Endodermal cell (in vitro differentiated cells): ENCODE data around the gene A4GALT. TPM values are rescaled to one million over a fixed set of nuclear protein-coding genes. Genes with fewer than 3 reads are reported as not detected.
"Not testable (repeated sequence)": the region's sequence is repeated elsewhere in the genome, so short reads cannot be mapped to it uniquely, and the experiment has no call there.

ENCODE experiments used
- DNase-seq: peaks from one replicate; pipeline ENCODE4 v3.0.0-alpha.2; 2017
- H3K27ac ChIP-seq: 2 replicates; pipeline ENCODE4 v1.5.1; 2013; ENCODE audit warnings: mild to moderate bottlenecking, low read depth, low read length, moderate library complexity
- H3K27me3 ChIP-seq: 2 replicates; pipeline ENCODE4 v1.6.1; 2013; ENCODE audit warnings: mild to moderate bottlenecking, low read length, moderate library complexity; ENCODE audit not compliant: insufficient read depth, control insufficient read depth, poor library complexity, severe bottlenecking
- H3K36me3 ChIP-seq: 2 replicates; pipeline ENCODE4 v1.7.0; 2013; ENCODE audit warnings: mild to moderate bottlenecking, low read length, moderate library complexity; ENCODE audit not compliant: control insufficient read depth, insufficient read depth
- H3K4me1 ChIP-seq: one replicate; pipeline ENCODE4 v1.7.0; 2013; ENCODE audit warnings: low read length; ENCODE audit not compliant: control insufficient read depth, insufficient read depth
- H3K4me3 ChIP-seq: 2 replicates; pipeline ENCODE4 v1.5.1; 2013; ENCODE audit warnings: mild to moderate bottlenecking, low read length, moderate library complexity
- H3K9ac ChIP-seq: 2 replicates; pipeline ENCODE4 v1.6.1; 2013; ENCODE audit warnings: mild to moderate bottlenecking, low read length, moderate library complexity; ENCODE audit not compliant: poor library complexity, severe bottlenecking; ENCODE audit errors: extremely low read depth
- H3K9me3 ChIP-seq: 2 replicates; pipeline ENCODE4 v1.6.1; 2013; ENCODE audit warnings: mild to moderate bottlenecking, low read length, moderate library complexity; ENCODE audit not compliant: control insufficient read depth
- H3K27ac Mint-ChIP-seq: 2 replicates; pipeline ENCODE4 v1.8.0; 2020; ENCODE audit warnings: mixed read lengths
- H3K27me3 Mint-ChIP-seq: 2 replicates; pipeline ENCODE4 v1.8.0; 2021; ENCODE audit warnings: mild to moderate bottlenecking, mixed read lengths; ENCODE audit not compliant: insufficient read depth
- H3K36me3 Mint-ChIP-seq: 2 replicates; pipeline ENCODE4 v1.8.0; 2020; ENCODE audit warnings: low read depth, mixed read lengths
- H3K4me1 Mint-ChIP-seq: 2 replicates; pipeline ENCODE4 v1.8.0; 2020; ENCODE audit warnings: mixed read lengths
- H3K4me3 Mint-ChIP-seq: 2 replicates; pipeline ENCODE4 v1.8.0; 2020; ENCODE audit warnings: mild to moderate bottlenecking, moderate library complexity, mixed read lengths
- H3K9me3 Mint-ChIP-seq: 2 replicates; pipeline ENCODE4 v1.8.0; 2020; ENCODE audit warnings: mild to moderate bottlenecking, mixed read lengths
- CTCF ChIP-seq: fragments of 200-600 bp; sonication (generic); conservative IDR thresholded peaks from 2 replicates; pipeline ENCODE4 v1.5.0; 2021; ENCODE audit warnings: antibody characterized with exemption, mild to moderate bottlenecking
- WGBS, 2 experiments: methylation state at CpG; one replicate each; pipeline versions ENCODE4 v1.1.5 to v1.1.7; 2013; ENCODE audit warnings: missing lambda C conversion rate in 2 of 2, mixed read lengths in 1 of 2; ENCODE audit not compliant: insufficient coverage in 1 of 2, insufficient read length in 1 of 2; 5-methylcytosine and 5-hydroxymethylcytosine counted together
- total RNA-seq, 2 donors: library from RNA; stranded (reverse); fragmentation: NEBNext Ultra II Directional in 1 of 2; extraction: Animal tissue kit (Norgen Biotek cat#: 25700) in 1 of 2; gene quantifications; 2 replicates in 1 of 2; 3 replicates in 1 of 2; pipeline ENCODE4 v1.2.1, GENCODE V29; 2021

The A4GALT gene
- total RNA-seq, 2 donors from 2014 or later: 5.3 to 7.7 TPM

DNA sequence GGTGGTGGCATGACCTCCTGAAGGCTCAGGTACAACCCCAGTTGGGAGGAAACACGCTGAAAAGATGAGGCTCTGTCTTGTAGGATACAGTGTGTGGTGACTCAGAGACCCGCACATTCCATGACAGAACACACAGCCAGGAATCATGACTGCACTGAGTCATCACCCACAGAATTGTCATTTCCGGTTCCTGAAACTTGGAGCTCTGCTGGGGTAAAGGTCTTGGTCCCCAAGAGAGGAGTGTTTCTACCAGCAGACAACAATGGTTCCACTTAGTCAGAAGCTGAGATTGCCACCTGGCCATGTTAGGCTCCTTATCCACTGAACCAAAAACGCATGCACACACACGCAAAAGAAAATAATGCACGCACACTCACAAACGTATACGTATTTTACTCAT lies 40.0 kb downstream of the A4GALT start:
- no peak overlapping the region for H3K27ac Mint-ChIP-seq
- Histone ChIP-seq H3K4me3 (no peak overlapping the region), H3K36me3 (no peaks in the 10 kb centered on the region), H3K4me1 (no peaks in the 10 kb centered on the region), H3K9ac (no peak overlapping the region), H3K27me3 (no peaks in the 10 kb centered on the region), H3K27ac (no peak overlapping the region), H3K9me3 (peaks cover 16% of the 10 kb centered on the region)
- no peaks in the 10 kb centered on the region for H3K4me1 Mint-ChIP-seq
- peaks cover 19% of the 10 kb centered on the region for H3K9me3 Mint-ChIP-seq
- H3K36me3 Mint-ChIP-seq: no peaks in the 10 kb centered on the region
- no peak for TF ChIP-seq CTCF
- DNase-seq: no peak
- 89 to 93% methylated on average over 6 to 8 of the region's 8 CpGs for WGBS, 2 experiments
- H3K27me3 Mint-ChIP-seq: peaks cover 17% of the 10 kb centered on the region
- no peak overlapping the region for H3K4me3 Mint-ChIP-seq

- TF ChIP-seq CTCF: no peak
- Histone ChIP-seq H3K36me3 (no peaks in the 10 kb centered on the region), H3K27me3 (no peaks in the 10 kb centered on the region), H3K27ac (no peak overlapping the region), H3K4me1 (no peaks in the 10 kb centered on the region), H3K9ac (no peak overlapping the region), H3K9me3 (peaks cover 16% of the 10 kb centered on the region), H3K4me3 (no peak overlapping the region)
- H3K36me3 Mint-ChIP-seq: no peaks in the 10 kb centered on the region
- H3K4me1 Mint-ChIP-seq: no peaks in the 10 kb centered on the region
- DNase-seq: no peak
- H3K27me3 Mint-ChIP-seq: peaks cover 17% of the 10 kb centered on the region
- no peak overlapping the region for H3K4me3 Mint-ChIP-seq
- H3K27ac Mint-ChIP-seq: no peak overlapping the region
- WGBS, 2 experiments: 94 to 96% methylated on average over 3 to 4 of the region's 4 CpGs
- H3K9me3 Mint-ChIP-seq: peaks cover 19% of the 10 kb centered on the region
Observed at GRCh38 chr22:42679691-42680090, 41.0 kb downstream of the A4GALT start.

- Histone ChIP-seq H3K27ac (no peak overlapping the region), H3K9me3 (peaks cover 16% of the 10 kb centered on the region), H3K27me3 (no peaks in the 10 kb centered on the region), H3K4me1 (no peaks in the 10 kb centered on the region), H3K9ac (no peak overlapping the region), H3K36me3 (no peaks in the 10 kb centered on the region), H3K4me3 (no peak overlapping the region)
- no peaks in the 10 kb centered on the region for H3K4me1 Mint-ChIP-seq
- no peak overlapping the region for H3K4me3 Mint-ChIP-seq
- WGBS, 2 experiments: 94 to 100% methylated on average over 1 of the region's 1 CpG
- H3K27ac Mint-ChIP-seq: no peak overlapping the region
- DNase-seq: no peak
- no peak for TF ChIP-seq CTCF
- H3K27me3 Mint-ChIP-seq: peaks cover 17% of the 10 kb centered on the region
- H3K9me3 Mint-ChIP-seq: peaks cover 19% of the 10 kb centered on the region
- H3K36me3 Mint-ChIP-seq: no peaks in the 10 kb centered on the region
Observed at GRCh38 chr22:42678894-42679293, 41.8 kb downstream of the A4GALT start.

GRCh38 chr22:42677936-42678335 lies 42.7 kb downstream of the A4GALT start:
- not testable (repeated sequence) for H3K27ac Mint-ChIP-seq, H3K36me3 ChIP-seq, H3K4me3 ChIP-seq, H3K9ac ChIP-seq, H3K27me3 ChIP-seq, H3K4me1 Mint-ChIP-seq, DNase-seq, H3K4me1 ChIP-seq, H3K27ac ChIP-seq, H3K4me3 Mint-ChIP-seq, H3K36me3 Mint-ChIP-seq
- 89 to 94% methylated on average over 4 of the region's 4 CpGs for WGBS, 2 experiments
- peaks cover 19% of the 10 kb centered on the region for H3K9me3 Mint-ChIP-seq
- H3K27me3 Mint-ChIP-seq: peaks cover 14% of the 10 kb centered on the region
- H3K9me3 ChIP-seq: peaks cover 16% of the 10 kb centered on the region
